IPS DF 6.9 (cell line): ENCODE measurements around the gene NDUFS5.
"Not testable (repeated sequence)": the region's sequence is repeated elsewhere in the genome, so short reads cannot be mapped to it uniquely, and the experiment has no call there.

Experiments
- DNase-seq: peaks from one replicate; pipeline ENCODE4 v3.0.0-alpha.2; 2013; ENCODE audit warnings: low read depth, low spot score
- H3K27ac ChIP-seq: one replicate; pipeline ENCODE4 v1.5.1; 2013; ENCODE audit warnings: low read length, control low read depth
- H3K27me3 ChIP-seq: 2 replicates; pipeline ENCODE4 v1.6.1; 2013; ENCODE audit warnings: mild to moderate bottlenecking, low read length; ENCODE audit not compliant: control insufficient read depth, insufficient read depth
- H3K36me3 ChIP-seq: 2 replicates; pipeline ENCODE4 v1.6.1; 2013; ENCODE audit warnings: low read length; ENCODE audit not compliant: control insufficient read depth, insufficient read depth
- H3K4me1 ChIP-seq: 2 replicates; pipeline ENCODE4 v1.6.1; 2013; ENCODE audit warnings: low read length; ENCODE audit not compliant: control insufficient read depth, insufficient read depth
- H3K4me3 ChIP-seq: 2 replicates; pipeline ENCODE4 v1.5.1; 2013; ENCODE audit warnings: mild to moderate bottlenecking, low read length
- H3K9me3 ChIP-seq: 2 replicates; pipeline ENCODE4 v1.6.1; 2013; ENCODE audit warnings: low read length, inconsistent platforms; ENCODE audit not compliant: control insufficient read depth, insufficient read depth
- WGBS: extraction: QIAGEN DNeasy Blood & Tissue Kit; methylation state at CpG from one replicate; pipeline ENCODE4 v1.1.7; 2013; ENCODE audit warnings: mixed read lengths, missing lambda C conversion rate; ENCODE audit not compliant: insufficient read length, insufficient coverage; 5-methylcytosine and 5-hydroxymethylcytosine counted together

NDUFS5 gene

GRCh38 chr1:39063191-39063590 lies 37.0 kb downstream of the NDUFS5 start:
- H3K27ac ChIP-seq: no peak overlapping the region
- no peak overlapping the region for H3K4me3 ChIP-seq
- DNase-seq: no peak
- no peaks in the 10 kb centered on the region for H3K27me3 ChIP-seq
- WGBS: no CpG with 5 or more reads among the region's 7 CpGs
- H3K4me1 ChIP-seq: no peaks in the 10 kb centered on the region
- no peaks in the 10 kb centered on the region for H3K36me3 ChIP-seq
- no peaks in the 10 kb centered on the region for H3K9me3 ChIP-seq

GRCh38 chr1:39063775-39064174 lies 37.6 kb downstream of the NDUFS5 start:
- Histone ChIP-seq H3K4me1 (no peaks in the 10 kb centered on the region), H3K27ac (no peak overlapping the region), H3K4me3 (no peak overlapping the region), H3K9me3 (no peaks in the 10 kb centered on the region), H3K36me3 (no peaks in the 10 kb centered on the region), H3K27me3 (no peaks in the 10 kb centered on the region)
- no CpG with 5 or more reads among the region's 6 CpGs for WGBS
- no peak for DNase-seq

- Histone ChIP-seq H3K4me3 (no peak overlapping the region), H3K4me1 (no peaks in the 10 kb centered on the region), H3K36me3 (no peaks in the 10 kb centered on the region), H3K27ac (no peak overlapping the region), H3K27me3 (no peaks in the 10 kb centered on the region), H3K9me3 (no peaks in the 10 kb centered on the region)
- no peak for DNase-seq
- no CpG with 5 or more reads among the region's 3 CpGs for WGBS
Observed at GRCh38 chr1:39065542-39065941, 39.4 kb downstream of the NDUFS5 start.

DNA sequence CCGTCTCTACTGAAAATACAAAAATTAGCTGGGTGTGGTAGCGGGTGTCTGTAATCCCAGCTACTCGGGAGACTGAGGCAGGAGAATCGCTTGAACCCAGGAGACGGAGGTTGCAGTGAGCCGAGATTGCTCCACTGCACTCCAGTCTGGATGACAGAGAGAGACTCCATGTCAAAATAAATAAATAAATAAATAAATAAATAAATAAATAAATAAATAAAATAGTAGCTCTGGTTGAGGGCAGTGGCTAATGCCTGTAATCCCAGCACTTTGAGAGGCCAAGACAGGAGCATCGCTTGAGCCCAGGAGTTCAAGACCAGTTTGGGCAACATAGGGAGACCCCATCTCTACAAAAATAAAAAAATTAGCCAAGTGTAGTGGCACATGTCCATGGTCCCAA lies 42.1 kb downstream of the NDUFS5 start:
- H3K4me3 ChIP-seq, DNase-seq, H3K4me1 ChIP-seq, H3K9me3 ChIP-seq, H3K36me3 ChIP-seq, H3K27me3 ChIP-seq, H3K27ac ChIP-seq: not testable (repeated sequence)
- no CpG with 5 or more reads among the region's 7 CpGs for WGBS

- not testable (repeated sequence) for H3K36me3 ChIP-seq, DNase-seq, H3K4me1 ChIP-seq, H3K4me3 ChIP-seq, H3K27me3 ChIP-seq, H3K27ac ChIP-seq, H3K9me3 ChIP-seq
Observed at GRCh38 chr1:39071557-39071956, 45.4 kb downstream of the NDUFS5 start.

DNA sequence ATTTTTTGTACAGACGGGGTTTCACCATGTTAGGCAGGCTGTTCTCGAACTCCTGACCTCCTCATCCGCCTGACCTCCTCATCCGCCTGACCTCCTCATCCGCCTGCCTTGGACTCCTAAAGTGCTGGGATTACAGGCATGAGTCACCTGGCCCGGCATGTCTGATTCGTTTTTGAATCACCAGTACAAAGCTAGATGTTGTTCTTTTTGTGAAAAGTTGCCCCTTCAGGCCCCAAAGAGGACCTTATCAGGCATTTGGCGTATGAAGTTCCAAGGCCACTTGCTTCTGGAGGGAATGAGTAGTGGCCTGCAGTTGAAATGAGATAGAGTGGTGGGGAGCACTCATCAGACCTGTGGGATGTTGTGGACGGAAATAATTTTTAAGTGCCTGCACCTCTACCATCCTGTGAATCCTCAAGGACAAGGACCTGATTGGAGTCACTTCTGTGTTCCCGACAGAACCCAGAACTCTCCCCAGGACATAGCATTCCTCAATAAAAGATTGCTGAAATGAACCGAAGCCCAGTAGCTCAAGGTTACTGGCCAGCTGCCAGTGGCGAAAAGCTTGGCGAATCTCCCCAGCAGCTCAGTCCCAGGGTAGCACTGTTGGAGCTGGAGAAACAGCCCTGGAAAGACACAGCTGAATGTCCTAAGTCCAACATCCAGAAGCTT lies 50.1 kb downstream of the NDUFS5 start:
- no peak for DNase-seq
- H3K36me3 ChIP-seq: no peaks in the 10 kb centered on the region
- H3K4me3 ChIP-seq: no peak overlapping the region
- H3K4me1 ChIP-seq: no peaks in the 10 kb centered on the region
- H3K27ac ChIP-seq: no peak overlapping the region
- WGBS: no CpG with 5 or more reads among the region's 13 CpGs
- no peaks in the 10 kb centered on the region for H3K9me3 ChIP-seq
- H3K27me3 ChIP-seq: no peaks in the 10 kb centered on the region

DNA sequence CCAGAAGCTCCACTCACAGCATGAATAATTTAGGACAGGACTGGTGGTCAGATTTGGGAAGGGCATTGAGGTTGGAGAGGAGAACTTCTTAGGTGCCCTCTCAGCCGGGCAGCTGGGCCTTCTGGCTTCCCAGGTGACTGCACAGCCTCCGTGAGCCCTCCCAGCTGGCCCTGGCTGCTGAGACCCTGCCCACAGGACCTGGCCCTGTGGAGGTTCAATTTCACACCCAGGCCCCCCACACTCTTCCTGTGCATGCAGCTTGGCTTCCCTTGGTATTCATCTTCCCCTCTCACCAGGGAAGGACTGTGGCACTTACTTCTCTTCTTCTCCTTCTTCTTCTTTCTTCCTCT lies 50.6 kb downstream of the NDUFS5 start:
- H3K27ac ChIP-seq: no peak overlapping the region
- no CpG with 5 or more reads among the region's 2 CpGs for WGBS

DNA sequence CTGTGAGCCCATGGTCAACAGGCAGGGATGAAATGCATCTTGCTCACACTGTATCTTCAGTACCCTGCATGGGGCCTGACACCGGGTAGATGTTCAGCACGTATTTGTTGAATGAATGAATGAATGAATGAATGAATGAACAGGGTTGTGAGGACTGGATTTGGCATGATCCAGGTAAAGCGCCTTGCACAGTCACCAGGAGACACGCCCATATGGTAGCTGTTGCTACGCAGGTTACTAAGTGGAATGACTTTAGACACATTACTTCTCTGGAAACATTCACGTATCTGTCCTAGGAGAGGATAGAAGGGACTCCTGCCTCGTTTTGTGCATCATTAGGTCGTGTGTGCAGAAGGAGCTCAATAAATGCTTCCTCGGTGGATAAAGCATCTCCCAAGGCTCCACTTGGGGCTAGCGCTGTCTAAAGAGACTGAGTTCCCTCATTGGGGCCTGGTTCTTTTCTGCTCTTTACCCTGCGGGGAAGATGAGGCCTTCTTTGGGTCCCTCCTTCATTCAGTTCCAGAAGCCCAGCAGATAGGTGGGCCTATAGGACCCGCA lies 54.2 kb downstream of the NDUFS5 start:
- WGBS: no CpG with 5 or more reads among the region's 12 CpGs

More for the DNA sequence above, 50.6 kb downstream of the NDUFS5 start:
- Histone ChIP-seq H3K4me3 (no peak overlapping the region), H3K27me3 (no peaks in the 10 kb centered on the region), H3K4me1 (no peaks in the 10 kb centered on the region), H3K9me3 (no peaks in the 10 kb centered on the region), H3K36me3 (no peaks in the 10 kb centered on the region)
- DNase-seq: no peak

GRCh38 chr1:39080831-39081270 lies 54.7 kb downstream of the NDUFS5 start:
- no peaks in the 10 kb centered on the region for H3K9me3 ChIP-seq
- H3K27ac ChIP-seq: no peak overlapping the region
- no CpG with 5 or more reads among the region's 35 CpGs for WGBS
- H3K36me3 ChIP-seq: peaks cover 4% of the 10 kb centered on the region; the same call in 1 of the 2 replicates
- H3K4me1 ChIP-seq: peaks cover 5% of the 10 kb centered on the region
- H3K4me3 ChIP-seq: peak overlapping the region; percentile 35; the same call in 1 of the 2 replicates
- peaks cover 1% of the 10 kb centered on the region; the same call in 1 of the 2 replicates for H3K27me3 ChIP-seq
- DNase-seq: no peak

More for the DNA sequence above, 54.2 kb downstream of the NDUFS5 start:
- Histone ChIP-seq H3K4me3 (no peak overlapping the region; the same call in 1 of the 2 replicates), H3K27ac (no peak overlapping the region), H3K27me3 (peaks cover 1% of the 10 kb centered on the region; the same call in 1 of the 2 replicates), H3K4me1 (peaks cover 5% of the 10 kb centered on the region), H3K36me3 (peaks cover 4% of the 10 kb centered on the region; the same call in 1 of the 2 replicates), H3K9me3 (no peaks in the 10 kb centered on the region)
- no peak for DNase-seq

DNA sequence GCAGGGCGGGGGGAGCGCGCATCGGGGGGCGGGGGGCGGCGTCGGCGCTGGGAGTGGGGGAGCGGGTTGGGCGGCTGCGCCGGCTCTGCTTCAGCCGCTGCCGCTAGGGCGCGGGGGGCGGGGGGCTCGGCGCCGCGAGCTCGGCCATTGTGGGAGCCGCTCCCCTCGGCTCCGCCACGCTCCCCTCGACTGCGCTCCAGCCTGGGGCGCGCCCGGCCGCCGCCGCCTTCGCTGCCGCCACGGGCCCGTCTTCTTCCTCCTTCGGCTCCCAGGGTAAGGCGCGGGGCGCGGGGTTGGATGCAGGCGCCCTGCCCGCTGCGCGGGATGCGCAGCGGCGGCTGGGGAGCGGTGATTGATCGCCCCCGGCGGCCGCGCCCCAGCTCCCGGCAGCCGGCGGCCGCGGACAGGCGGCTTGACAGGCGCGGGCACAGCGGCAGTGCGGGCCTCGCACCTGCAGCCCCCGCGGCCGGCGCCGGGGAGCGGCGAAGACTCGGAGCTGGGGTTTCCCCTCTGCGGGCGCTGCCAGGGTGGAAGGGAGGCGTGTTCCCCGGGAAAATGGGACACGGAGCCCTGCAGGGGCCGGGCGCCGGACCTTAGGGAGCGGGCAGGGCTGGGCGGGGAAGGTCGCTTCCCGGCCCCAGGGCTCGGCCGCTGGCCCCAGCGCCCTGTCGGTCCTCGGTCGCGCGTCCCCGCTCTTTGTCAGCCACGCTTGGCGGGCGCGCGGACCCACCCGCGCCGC lies 55.3 kb downstream of the NDUFS5 start:
- Histone ChIP-seq H3K27me3 (peaks cover 1% of the 10 kb centered on the region; the same call in 1 of the 2 replicates), H3K27ac (no peak overlapping the region), H3K36me3 (peaks cover 4% of the 10 kb centered on the region; the same call in 1 of the 2 replicates), H3K4me3 (peak overlapping the region; percentile 76), H3K4me1 (peaks cover 5% of the 10 kb centered on the region), H3K9me3 (no peaks in the 10 kb centered on the region)
- WGBS: no CpG with 5 or more reads among the region's 105 CpGs
- DNase-seq: no peak
